Esophagus muscularis mucosa (tissue), 4 donors: ENCODE data around the gene DNAH9. TPM values are rescaled to one million over a fixed set of nuclear protein-coding genes. Genes with fewer than 3 reads are reported as not detected.
A peak's percentile ranks its signal among the peaks of the same experiment; 100 is the strongest.

Experiments used
- DNase-seq: peaks from one replicate; pipeline ENCODE4 v3.0.0-alpha.2; 2017; ENCODE audit errors: extremely low spot score
- H3K27ac ChIP-seq, 4 donors: fragments of 200-600 bp; sonication (generic); replicated peaks in 1 of 4; 1 replicate in 3 of 4; 2 replicates in 1 of 4; pipeline ENCODE4 v1.5.1; 2016 to 2019; ENCODE audit warnings: mild to moderate bottlenecking in 1 of 4
- H3K27me3 ChIP-seq, 4 donors: fragments of 200-600 bp; sonication (generic); one replicate each; pipeline versions ENCODE4 v1.5.1 to v1.6.0; 2016 to 2019
- H3K36me3 ChIP-seq, 4 donors: fragments of 200-600 bp; sonication (generic); one replicate each; pipeline ENCODE4 v1.5.1; 2016 to 2019
- H3K4me1 ChIP-seq, 4 donors: fragments of 200-600 bp; sonication (generic); one replicate each; pipeline ENCODE4 v1.5.1; 2016 to 2019
- H3K4me3 ChIP-seq, 4 donors: fragments of 200-600 bp; sonication (generic); 1 replicate in 2 of 4; 2 replicates in 2 of 4; pipeline ENCODE4 v1.5.1; 2016 to 2019; ENCODE audit warnings: mild to moderate bottlenecking in 4 of 4, moderate library complexity in 1 of 4
- H3K9me3 ChIP-seq, 4 donors: fragments of 200-600 bp; sonication (generic); 1 replicate in 3 of 4; 2 replicates in 1 of 4; pipeline ENCODE4 v1.5.1; 2016 to 2019
- EP300 ChIP-seq: sonication (generic); formaldehyde crosslinking; IDR thresholded peaks from one replicate; pipeline ENCODE4 v1.6.1; 2017; ENCODE audit warnings: antibody characterized with exemption
- POLR2A ChIP-seq: fragments of 450-650 bp; IDR thresholded peaks from one replicate; pipeline ENCODE4 v1.6.1; 2017; ENCODE audit warnings: antibody characterized with exemption, moderate library complexity, mild to moderate bottlenecking, low read depth
- POLR2AphosphoS5 ChIP-seq, 2 donors: sonication (generic); formaldehyde crosslinking; IDR thresholded peaks; one replicate each; pipeline ENCODE4 v1.6.1; 2017; ENCODE audit warnings: antibody characterized with exemption in 2 of 2
- WGBS: methylation state at CpG from one replicate; pipeline ENCODE4 v1.1.5; 2018; 5-methylcytosine and 5-hydroxymethylcytosine counted together
- intact Hi-C: fragments of 100-400 bp; cut with DNase I; formaldehyde crosslinking; loops from one replicate; pipeline ENCODE4 v1.15.1; 2023
- total RNA-seq, 4 donors: library from RNA; depleted of rRNA; stranded (reverse); fragments of >200 nt; gene quantifications; one replicate each; pipeline versions ENCODE4 v1.1.0 to v1.2.1, GENCODE V29; 2016
- TF ChIP-seq, protein P1 (sequence below), 3 experiments: fragments of 200-600 bp in 2 of 3; fragments of 450-650 bp in 1 of 3; sonication (generic) in 2 of 3; IDR thresholded peaks; one replicate each; pipeline ENCODE4 v1.5.1; 2017 to 2019; ENCODE audit warnings: antibody characterized with exemption in 3 of 3, mild to moderate bottlenecking in 2 of 3, moderate library complexity in 1 of 3

DNAH9 gene
- total RNA-seq, 4 donors from 2014 or later: under 0.01 to 0.92 TPM; not detected in 2

DNA sequence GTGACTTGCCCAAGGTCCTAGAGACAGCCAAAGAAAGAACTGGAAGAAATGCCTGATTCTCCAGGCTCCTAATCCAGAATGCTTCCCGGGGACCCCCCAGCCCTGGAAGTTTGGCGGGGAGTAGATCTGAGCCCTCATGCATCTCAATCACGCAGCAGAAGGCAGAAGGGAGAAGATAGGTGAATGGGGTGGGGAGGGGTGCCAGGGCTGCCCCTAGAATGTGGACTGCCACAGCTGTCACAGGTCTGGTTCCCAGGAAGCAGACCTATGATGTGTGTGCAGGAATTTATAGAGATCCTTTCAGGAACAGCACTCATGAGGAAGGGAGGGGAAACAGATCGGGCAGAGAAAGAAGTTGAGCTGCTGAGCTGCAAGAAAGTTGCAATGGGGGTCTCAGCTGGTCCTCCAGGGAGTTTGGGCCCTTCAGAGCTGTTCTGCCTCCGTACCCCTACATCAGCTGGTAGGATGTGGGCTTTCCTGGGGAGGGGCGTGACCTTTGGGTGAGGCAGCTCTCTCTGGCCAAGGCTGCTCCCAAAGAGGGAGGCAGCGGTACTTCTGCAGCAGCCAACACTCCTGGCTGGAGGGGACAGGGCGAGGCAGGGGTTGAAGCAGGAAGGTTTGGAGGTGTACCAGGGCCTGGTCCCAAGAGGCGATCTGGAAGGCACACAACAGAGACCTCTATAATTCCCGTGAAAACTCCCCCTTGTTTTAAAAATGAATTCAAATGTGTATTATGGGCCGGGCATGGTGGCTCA is 43.4 kb downstream of the DNAH9 start:
- WGBS: 86% methylated on average over 10 of the region's 11 CpGs
- Histone ChIP-seq H3K4me3 (no peak overlapping the region), H3K4me1 (peaks cover 0 to 12% (median 6%) of the 10 kb centered on the region in 4 donors), H3K27ac (no peak overlapping the region), H3K9me3 (no peaks in the 10 kb centered on the region), H3K27me3 (peaks cover 0 to 6% (median 0%) of the 10 kb centered on the region in 4 donors), H3K36me3 (no peaks in the 10 kb centered on the region)
- DNase-seq: peak; percentile 85
- TF ChIP-seq POLR2A (no peak), POLR2AphosphoS5 (IDR thresholded peaks at IDR 0.05) (no peak), EP300 (no peak)
- TF ChIP-seq, protein P1, sequence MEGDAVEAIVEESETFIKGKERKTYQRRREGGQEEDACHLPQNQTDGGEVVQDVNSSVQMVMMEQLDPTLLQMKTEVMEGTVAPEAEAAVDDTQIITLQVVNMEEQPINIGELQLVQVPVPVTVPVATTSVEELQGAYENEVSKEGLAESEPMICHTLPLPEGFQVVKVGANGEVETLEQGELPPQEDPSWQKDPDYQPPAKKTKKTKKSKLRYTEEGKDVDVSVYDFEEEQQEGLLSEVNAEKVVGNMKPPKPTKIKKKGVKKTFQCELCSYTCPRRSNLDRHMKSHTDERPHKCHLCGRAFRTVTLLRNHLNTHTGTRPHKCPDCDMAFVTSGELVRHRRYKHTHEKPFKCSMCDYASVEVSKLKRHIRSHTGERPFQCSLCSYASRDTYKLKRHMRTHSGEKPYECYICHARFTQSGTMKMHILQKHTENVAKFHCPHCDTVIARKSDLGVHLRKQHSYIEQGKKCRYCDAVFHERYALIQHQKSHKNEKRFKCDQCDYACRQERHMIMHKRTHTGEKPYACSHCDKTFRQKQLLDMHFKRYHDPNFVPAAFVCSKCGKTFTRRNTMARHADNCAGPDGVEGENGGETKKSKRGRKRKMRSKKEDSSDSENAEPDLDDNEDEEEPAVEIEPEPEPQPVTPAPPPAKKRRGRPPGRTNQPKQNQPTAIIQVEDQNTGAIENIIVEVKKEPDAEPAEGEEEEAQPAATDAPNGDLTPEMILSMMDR (IDR thresholded peaks at IDR 0.05): no peak
- intact Hi-C loops: no loop called here

DNA sequence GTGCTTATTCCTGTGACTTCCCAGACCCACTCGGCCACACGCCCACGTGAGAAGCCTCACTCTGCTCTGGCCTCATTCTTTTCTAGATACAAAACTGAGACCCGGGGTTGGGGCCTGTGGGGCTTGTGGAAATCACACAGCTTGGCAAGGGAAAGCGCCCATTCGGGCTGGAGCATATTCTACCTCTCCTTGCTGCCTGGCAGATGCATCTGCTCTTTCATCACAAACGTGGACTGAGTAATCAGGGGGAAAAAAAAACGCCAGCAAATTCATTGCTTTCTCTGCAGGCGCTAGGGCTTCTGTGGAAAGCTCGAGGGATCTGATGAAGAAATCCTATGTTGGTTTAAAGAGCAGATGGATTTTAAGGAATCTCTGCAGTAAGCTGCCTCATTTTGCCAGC is 44.4 kb downstream of the DNAH9 start:
- peaks cover 0 to 6% (median 0%) of the 10 kb centered on the region in 4 donors for H3K27me3 ChIP-seq
- no peaks in the 10 kb centered on the region for H3K9me3 ChIP-seq
- no peak for TF ChIP-seq POLR2AphosphoS5 (IDR thresholded peaks at IDR 0.05)
- DNase-seq: peak; percentile 86
- H3K4me1 ChIP-seq: peaks cover 0 to 12% (median 6%) of the 10 kb centered on the region in 4 donors
- H3K36me3 ChIP-seq: no peaks in the 10 kb centered on the region
- H3K4me3 ChIP-seq: no peak overlapping the region
- WGBS: 62% methylated on average over 10 of the region's 10 CpGs
- no peak overlapping the region for H3K27ac ChIP-seq
- intact Hi-C loops: no loop called here

DNA sequence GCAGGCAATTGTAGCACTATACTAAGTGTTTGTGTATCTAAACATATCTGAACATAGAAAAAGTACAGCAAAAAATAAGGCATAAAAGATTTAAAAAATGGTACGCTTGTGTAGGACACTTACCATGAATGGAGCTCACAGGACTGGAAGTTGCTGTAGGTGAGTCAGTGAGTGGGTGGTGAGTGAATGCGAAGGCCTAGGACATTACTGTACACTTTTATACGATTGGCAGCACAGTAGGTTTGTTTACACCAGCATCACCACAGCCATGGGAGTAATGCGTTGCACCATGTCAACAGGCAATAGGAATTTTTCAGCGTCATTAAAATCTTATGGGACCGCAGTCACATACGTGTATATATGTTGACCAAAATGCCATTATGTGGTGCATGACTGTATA is 45.6 kb downstream of the DNAH9 start:
- no peaks in the 10 kb centered on the region for H3K9me3 ChIP-seq
- peaks cover 0 to 12% (median 6%) of the 10 kb centered on the region in 4 donors for H3K4me1 ChIP-seq
- 76% methylated on average over 7 of the region's 7 CpGs for WGBS
- H3K27me3 ChIP-seq: peaks cover 0 to 6% (median 0%) of the 10 kb centered on the region in 4 donors
- no peak for TF ChIP-seq EP300
- TF ChIP-seq POLR2AphosphoS5 (IDR thresholded peaks at IDR 0.05): no peak
- TF ChIP-seq POLR2A: no peak
- TF ChIP-seq, protein P1 (IDR thresholded peaks at IDR 0.05): no peak
- no peak for DNase-seq
- H3K36me3 ChIP-seq: no peaks in the 10 kb centered on the region
- H3K4me3 ChIP-seq: no peak overlapping the region
- intact Hi-C loops: no loop called here
- H3K27ac ChIP-seq: no peak overlapping the region

DNA sequence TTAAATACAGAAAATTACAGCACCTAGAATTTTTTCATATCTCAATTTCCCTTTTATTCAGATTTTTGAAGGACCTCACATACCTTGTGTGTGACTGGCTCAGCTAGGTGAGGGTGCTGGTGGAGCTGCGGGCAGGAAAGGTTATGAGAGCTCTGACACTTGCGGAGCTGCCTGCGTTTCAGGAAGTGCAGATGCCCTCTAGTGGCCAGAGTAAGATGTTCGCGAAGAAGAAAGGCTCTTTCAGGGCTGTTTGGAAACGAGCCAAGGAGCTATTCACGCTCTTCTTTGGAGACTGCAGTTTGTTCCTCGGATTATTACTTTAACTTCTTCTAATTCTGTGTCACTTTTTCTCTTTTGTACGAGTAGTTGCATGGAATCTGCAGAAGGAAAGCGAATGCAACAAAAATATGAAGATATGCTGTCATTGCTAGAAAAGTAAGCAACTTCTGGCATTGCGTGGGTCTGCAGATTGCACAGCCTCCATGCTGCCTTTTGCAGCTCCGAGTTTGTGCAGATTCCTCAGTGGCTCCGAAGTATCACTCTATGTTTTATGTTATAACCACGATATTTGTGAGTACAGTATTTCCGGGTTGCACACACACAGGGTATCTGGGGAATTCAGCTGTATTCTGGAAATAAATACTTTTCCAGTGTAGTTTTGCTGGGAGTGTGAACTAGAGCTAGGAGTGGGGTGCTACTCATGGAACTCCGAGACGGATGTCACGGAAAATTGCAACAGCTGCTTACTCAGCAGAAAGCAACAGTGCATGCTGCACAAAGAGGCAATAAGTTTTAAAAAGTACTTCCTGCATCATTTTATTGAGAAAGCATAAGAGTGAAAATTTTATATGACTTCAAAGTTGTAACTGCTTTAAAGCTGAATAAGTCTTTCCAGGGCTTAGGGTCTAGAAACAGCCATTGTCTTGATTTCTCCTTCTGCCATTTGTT is 46.3 kb downstream of the DNAH9 start:
- no peaks in the 10 kb centered on the region for H3K36me3 ChIP-seq
- DNase-seq: peak; percentile 91
- TF ChIP-seq, protein P1 (IDR thresholded peaks at IDR 0.05): peak; percentile 68 to 84 (median 75)
- TF ChIP-seq POLR2AphosphoS5 (IDR thresholded peaks at IDR 0.05) (peak in 1 of 2 donors; percentile 31), EP300 (no peak), POLR2A (no peak)
- intact Hi-C loops: no loop called here
- no peak overlapping the region for H3K4me3 ChIP-seq
- 26% methylated on average over 18 of the region's 18 CpGs for WGBS
- no peaks in the 10 kb centered on the region for H3K9me3 ChIP-seq
- H3K27me3 ChIP-seq: peaks cover 0 to 6% (median 0%) of the 10 kb centered on the region in 4 donors
- peaks cover 0 to 12% (median 6%) of the 10 kb centered on the region in 4 donors for H3K4me1 ChIP-seq
- no peak overlapping the region for H3K27ac ChIP-seq

DNA sequence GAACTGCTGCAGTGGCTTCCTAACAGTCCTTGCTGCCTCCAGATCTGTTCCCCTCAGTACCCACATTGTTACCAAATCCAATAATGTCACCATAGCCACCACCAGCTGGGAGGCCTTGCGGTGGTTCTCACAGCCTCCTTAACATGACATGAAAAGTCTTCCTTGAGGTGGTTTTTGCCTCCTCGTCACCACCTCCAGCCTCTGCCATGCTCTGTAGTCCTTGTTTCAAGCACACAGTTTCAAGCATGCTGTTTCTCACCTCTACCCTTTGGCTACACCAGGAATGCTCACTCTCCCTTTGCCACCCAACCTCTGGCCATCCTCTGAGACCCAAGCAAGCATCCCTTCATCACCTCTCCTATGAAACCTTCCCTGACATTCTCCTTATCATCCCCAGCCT is 47.2 kb downstream of the DNAH9 start:
- Histone ChIP-seq H3K27me3 (peaks cover 0 to 6% (median 0%) of the 10 kb centered on the region in 4 donors), H3K27ac (no peak overlapping the region), H3K9me3 (no peaks in the 10 kb centered on the region), H3K4me1 (peaks cover 0 to 8% (median 5%) of the 10 kb centered on the region in 4 donors), H3K36me3 (no peaks in the 10 kb centered on the region), H3K4me3 (no peak overlapping the region)
- DNase-seq: peak; percentile 57
- WGBS: 94% methylated on average over 2 of the region's 2 CpGs
- no peak for TF ChIP-seq POLR2AphosphoS5 (IDR thresholded peaks at IDR 0.05)
- no peak for TF ChIP-seq POLR2A
- TF ChIP-seq, protein P1 (IDR thresholded peaks at IDR 0.05): no peak
- no peak for TF ChIP-seq EP300
- intact Hi-C loops: no loop called here
